ENCODE data around the gene ZNF541.
A peak's percentile ranks its signal among the peaks of the same experiment; 100 is the strongest.

Gene ZNF541

DNA sequence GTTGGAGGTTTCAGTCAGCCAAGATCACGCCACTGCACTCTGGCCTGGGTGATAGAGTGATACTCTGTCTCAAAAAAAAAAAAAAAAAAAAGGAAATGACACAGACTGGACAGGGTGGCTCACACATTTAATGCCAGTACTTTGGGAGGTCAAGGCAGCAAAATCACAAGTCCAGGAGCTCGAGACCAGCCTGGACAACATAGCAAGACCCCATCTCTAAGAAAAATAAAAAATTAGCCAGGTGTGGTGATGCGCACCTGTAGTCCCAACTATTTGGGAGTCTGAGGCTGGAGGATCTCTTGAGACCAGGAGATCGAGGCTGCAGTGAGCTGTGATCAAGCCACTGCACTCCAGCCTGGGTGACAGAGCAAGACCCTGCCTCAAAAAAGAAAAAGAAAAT lies 35.5 kb downstream of the ZNF541 start:
- TF ChIP-seq, protein P1, sequence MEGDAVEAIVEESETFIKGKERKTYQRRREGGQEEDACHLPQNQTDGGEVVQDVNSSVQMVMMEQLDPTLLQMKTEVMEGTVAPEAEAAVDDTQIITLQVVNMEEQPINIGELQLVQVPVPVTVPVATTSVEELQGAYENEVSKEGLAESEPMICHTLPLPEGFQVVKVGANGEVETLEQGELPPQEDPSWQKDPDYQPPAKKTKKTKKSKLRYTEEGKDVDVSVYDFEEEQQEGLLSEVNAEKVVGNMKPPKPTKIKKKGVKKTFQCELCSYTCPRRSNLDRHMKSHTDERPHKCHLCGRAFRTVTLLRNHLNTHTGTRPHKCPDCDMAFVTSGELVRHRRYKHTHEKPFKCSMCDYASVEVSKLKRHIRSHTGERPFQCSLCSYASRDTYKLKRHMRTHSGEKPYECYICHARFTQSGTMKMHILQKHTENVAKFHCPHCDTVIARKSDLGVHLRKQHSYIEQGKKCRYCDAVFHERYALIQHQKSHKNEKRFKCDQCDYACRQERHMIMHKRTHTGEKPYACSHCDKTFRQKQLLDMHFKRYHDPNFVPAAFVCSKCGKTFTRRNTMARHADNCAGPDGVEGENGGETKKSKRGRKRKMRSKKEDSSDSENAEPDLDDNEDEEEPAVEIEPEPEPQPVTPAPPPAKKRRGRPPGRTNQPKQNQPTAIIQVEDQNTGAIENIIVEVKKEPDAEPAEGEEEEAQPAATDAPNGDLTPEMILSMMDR (IDR thresholded peaks at IDR 0.05; ENCODE audit: insufficient read depth, low read length, poor library complexity, severe bottlenecking): no peak
- no peak for DNase-seq (ENCODE audit: extremely low read depth, insufficient read length)
- no peak overlapping the region for H3K4me3 ChIP-seq (replicated peaks; ENCODE audit: low read depth, low read length)
- H3K36me3 ChIP-seq (ENCODE audit: control insufficient read depth, insufficient read depth, low read length): no peaks in the 10 kb centered on the region
- H3K27me3 ChIP-seq (replicated peaks; ENCODE audit: control insufficient read depth, insufficient read depth, low read length): no peaks in the 10 kb centered on the region

DNA sequence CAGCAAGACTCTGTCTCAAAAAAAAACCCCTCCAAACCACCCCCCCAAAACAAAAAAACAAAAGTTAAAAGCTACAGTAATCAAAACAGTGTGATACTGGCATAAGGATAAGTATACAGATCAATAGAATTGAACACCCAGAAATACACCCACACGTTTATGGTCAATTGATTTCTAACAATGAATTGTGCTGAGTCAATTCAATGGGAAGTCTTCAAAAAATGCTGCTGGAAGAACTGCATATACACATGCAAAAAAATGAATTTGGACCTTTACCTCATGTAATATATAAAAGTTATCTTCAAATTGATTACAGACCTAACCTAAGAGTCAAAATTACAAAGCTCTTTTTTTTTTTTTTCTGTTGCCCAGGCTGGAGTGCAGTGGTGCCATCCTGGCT lies 38.3 kb downstream of the ZNF541 start:
- no peak for DNase-seq (ENCODE audit: extremely low read depth, insufficient read length)
- TF ChIP-seq, protein P1 (IDR thresholded peaks at IDR 0.05; ENCODE audit: insufficient read depth, low read length, poor library complexity, severe bottlenecking): no peak
- Histone ChIP-seq H3K27me3 (replicated peaks; ENCODE audit: control insufficient read depth, insufficient read depth, low read length) (no peaks in the 10 kb centered on the region; the same call in 1 of the 2 replicates), H3K36me3 (ENCODE audit: control insufficient read depth, insufficient read depth, low read length) (no peaks in the 10 kb centered on the region), H3K4me3 (replicated peaks; ENCODE audit: low read depth, low read length) (no peak overlapping the region)

DNA sequence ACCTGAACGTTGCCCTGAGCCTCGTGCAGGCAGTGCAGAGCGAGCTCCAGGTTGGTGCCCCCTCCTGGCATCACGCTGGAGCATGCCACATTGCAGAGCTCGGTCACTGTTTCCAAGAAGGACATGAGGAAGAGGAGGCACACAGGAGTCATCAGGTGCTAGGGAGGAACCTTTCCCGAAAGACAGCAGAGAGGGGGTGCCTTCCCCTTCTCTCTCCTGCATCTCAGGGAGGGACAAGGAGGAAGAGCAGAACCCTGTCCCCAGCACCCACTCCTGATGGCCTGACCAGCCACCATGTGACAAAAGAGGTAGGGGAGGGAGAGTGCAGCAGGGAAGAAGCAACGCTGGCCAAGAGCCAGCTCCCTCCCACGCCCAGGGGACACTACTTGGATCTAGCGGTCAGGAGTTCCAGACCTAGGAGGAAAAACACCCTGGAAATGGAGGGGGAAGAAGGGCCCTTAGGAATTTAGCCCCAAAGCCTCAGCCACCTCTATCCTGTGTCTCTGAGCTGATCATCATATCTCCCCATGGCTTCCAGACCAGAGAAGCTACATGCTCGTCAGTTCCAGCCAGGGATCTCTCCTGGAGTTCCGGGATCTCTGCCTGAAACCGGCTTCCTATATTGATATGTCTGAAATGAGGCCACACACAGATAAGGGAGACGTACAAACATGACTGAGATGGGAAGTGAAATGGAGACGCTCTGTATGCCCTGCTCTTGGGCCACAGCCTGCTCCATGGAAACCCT lies 41.1 kb downstream of the ZNF541 start:
- no peak for DNase-seq (ENCODE audit: extremely low read depth, insufficient read length)
- Histone ChIP-seq H3K4me3 (replicated peaks; ENCODE audit: low read depth, low read length) (no peak overlapping the region), H3K27me3 (replicated peaks; ENCODE audit: control insufficient read depth, insufficient read depth, low read length) (no peaks in the 10 kb centered on the region; the same call in 1 of the 2 replicates), H3K36me3 (ENCODE audit: control insufficient read depth, insufficient read depth, low read length) (no peaks in the 10 kb centered on the region)
- TF ChIP-seq, protein P1 (IDR thresholded peaks at IDR 0.05; ENCODE audit: insufficient read depth, low read length, poor library complexity, severe bottlenecking): peak; percentile 17

DNA sequence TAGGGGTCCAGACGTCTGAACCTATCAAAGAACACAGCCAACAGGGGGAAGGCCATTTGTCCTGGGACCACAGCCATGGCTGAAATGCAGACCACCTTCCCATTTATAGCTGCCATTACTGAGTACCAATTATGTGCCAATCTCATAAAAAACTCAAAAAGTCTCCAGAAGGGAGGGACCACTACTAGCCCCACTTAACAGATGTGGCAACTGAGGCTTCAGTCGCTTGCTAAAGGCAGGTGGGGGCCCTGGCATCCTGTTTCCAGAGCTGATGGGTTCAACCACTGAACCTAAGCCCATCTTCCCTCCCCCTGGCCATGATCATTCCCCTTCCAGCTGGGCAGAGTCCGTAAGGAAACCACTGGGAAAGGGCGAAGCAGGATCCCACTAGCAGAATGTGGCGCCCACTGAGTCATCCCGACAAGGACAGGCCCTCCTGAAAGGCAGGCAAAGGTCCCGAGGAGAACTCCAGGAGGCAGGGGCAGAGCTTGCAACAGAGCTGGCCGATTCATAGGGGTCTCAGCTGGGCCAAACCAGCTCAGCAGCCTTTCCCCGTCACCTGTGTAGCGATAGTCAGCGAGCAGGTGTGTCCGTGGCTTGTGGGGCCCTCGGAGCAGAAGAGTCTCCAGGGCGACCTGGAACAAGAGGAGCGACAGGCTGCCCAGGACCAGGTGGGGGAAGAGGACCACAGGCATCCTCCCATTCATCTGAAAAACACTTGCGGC lies 43.8 kb downstream of the ZNF541 start:
- Histone ChIP-seq H3K4me3 (replicated peaks; ENCODE audit: low read depth, low read length) (no peak overlapping the region), H3K36me3 (ENCODE audit: control insufficient read depth, insufficient read depth, low read length) (no peaks in the 10 kb centered on the region), H3K27me3 (replicated peaks; ENCODE audit: control insufficient read depth, insufficient read depth, low read length) (no peaks in the 10 kb centered on the region; the same call in 1 of the 2 replicates)
- DNase-seq (ENCODE audit: extremely low read depth, insufficient read length): no peak
- TF ChIP-seq, protein P1 (IDR thresholded peaks at IDR 0.05; ENCODE audit: insufficient read depth, low read length, poor library complexity, severe bottlenecking): no peak

DNA sequence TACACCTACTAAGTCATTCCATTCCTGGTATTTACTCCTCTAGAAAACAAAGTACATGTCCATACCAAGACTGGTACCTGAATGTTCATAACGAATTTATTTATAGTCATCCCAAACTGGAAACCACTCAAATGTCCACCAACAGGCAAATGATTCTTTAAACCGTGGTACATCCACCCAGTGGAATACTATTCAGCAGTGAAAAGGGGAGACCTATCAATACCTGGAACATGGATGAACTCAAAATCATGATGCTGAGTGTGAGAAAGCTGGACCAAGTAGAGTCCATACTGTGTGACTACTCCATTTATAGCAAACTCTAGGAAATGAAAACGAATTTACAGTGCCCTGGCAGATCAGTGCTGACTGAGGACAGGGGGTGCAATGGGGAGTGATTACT lies 46.1 kb downstream of the ZNF541 start:
- TF ChIP-seq, protein P1 (IDR thresholded peaks at IDR 0.05; ENCODE audit: insufficient read depth, low read length, poor library complexity, severe bottlenecking): no peak
- no peaks in the 10 kb centered on the region; the same call in 1 of the 2 replicates for H3K27me3 ChIP-seq (replicated peaks; ENCODE audit: control insufficient read depth, insufficient read depth, low read length)
- no peak overlapping the region for H3K4me3 ChIP-seq (replicated peaks; ENCODE audit: low read depth, low read length)
- H3K36me3 ChIP-seq (ENCODE audit: control insufficient read depth, insufficient read depth, low read length): no peaks in the 10 kb centered on the region
- no peak for DNase-seq (ENCODE audit: extremely low read depth, insufficient read length)

Measured in GM06990 (cell line).